PFSK-1 (cell line): ENCODE data around the gene RASL10B.

Experiments used
- FOXP2 ChIP-seq: optimal IDR thresholded peaks from 2 replicates; pipeline ENCODE3; 2011; ENCODE audit warnings: borderline replicate concordance, control low read depth, inconsistent platforms; ENCODE audit not compliant: insufficient read depth; ENCODE audit errors: extremely low read length, extremely low read depth
- POLR2AphosphoS5 ChIP-seq: IDR thresholded peaks from 2 replicates; pipeline ENCODE4 v1.6.1; 2012; ENCODE audit warnings: low read depth, mild to moderate bottlenecking, control low read depth, low read length, moderate library complexity
- SIN3A ChIP-seq: IDR thresholded peaks from 2 replicates; pipeline ENCODE4 v1.6.1; 2012; ENCODE audit warnings: mild to moderate bottlenecking, low read length, moderate library complexity, borderline replicate concordance; ENCODE audit not compliant: insufficient read depth
- TAF1 ChIP-seq: IDR thresholded peaks from 2 replicates; pipeline ENCODE4 v1.6.1; 2012; ENCODE audit warnings: low read length, control low read depth, borderline replicate concordance; ENCODE audit not compliant: insufficient read depth
- TF ChIP-seq, protein P1 (sequence below), 2 experiments: IDR thresholded peaks; 2 replicates each; pipeline versions ENCODE4 v1.6.1 to v1.8.0; 2011 to 2012; ENCODE audit warnings: low read depth in 2 of 2, low read length in 2 of 2, control low read depth in 1 of 2, inconsistent platforms in 1 of 2, mild to moderate bottlenecking in 1 of 2, moderate library complexity in 1 of 2; ENCODE audit not compliant: insufficient read depth in 1 of 2

The RASL10B gene

GRCh38 chr17:35729405-35729833 is 2.0 kb upstream of the RASL10B start:
- TF ChIP-seq TAF1 (no peak), SIN3A (no peak), FOXP2 (no peak), POLR2AphosphoS5 (no peak)
- TF ChIP-seq, protein P1, sequence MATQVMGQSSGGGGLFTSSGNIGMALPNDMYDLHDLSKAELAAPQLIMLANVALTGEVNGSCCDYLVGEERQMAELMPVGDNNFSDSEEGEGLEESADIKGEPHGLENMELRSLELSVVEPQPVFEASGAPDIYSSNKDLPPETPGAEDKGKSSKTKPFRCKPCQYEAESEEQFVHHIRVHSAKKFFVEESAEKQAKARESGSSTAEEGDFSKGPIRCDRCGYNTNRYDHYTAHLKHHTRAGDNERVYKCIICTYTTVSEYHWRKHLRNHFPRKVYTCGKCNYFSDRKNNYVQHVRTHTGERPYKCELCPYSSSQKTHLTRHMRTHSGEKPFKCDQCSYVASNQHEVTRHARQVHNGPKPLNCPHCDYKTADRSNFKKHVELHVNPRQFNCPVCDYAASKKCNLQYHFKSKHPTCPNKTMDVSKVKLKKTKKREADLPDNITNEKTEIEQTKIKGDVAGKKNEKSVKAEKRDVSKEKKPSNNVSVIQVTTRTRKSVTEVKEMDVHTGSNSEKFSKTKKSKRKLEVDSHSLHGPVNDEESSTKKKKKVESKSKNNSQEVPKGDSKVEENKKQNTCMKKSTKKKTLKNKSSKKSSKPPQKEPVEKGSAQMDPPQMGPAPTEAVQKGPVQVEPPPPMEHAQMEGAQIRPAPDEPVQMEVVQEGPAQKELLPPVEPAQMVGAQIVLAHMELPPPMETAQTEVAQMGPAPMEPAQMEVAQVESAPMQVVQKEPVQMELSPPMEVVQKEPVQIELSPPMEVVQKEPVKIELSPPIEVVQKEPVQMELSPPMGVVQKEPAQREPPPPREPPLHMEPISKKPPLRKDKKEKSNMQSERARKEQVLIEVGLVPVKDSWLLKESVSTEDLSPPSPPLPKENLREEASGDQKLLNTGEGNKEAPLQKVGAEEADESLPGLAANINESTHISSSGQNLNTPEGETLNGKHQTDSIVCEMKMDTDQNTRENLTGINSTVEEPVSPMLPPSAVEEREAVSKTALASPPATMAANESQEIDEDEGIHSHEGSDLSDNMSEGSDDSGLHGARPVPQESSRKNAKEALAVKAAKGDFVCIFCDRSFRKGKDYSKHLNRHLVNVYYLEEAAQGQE (IDR thresholded peaks at IDR 0.05; ENCODE audit: insufficient read depth in 1 of 2, low read depth in 2 of 2, low read length in 2 of 2): no peak

GRCh38 chr17:35730400-35731005 is 936 bp upstream of the RASL10B start:
- TF ChIP-seq, protein P1 (IDR thresholded peaks at IDR 0.05; ENCODE audit: insufficient read depth in 1 of 2, low read depth in 2 of 2, low read length in 2 of 2): no peak
- TF ChIP-seq SIN3A (no peak), POLR2AphosphoS5 (no peak), FOXP2 (no peak), TAF1 (no peak)

DNA sequence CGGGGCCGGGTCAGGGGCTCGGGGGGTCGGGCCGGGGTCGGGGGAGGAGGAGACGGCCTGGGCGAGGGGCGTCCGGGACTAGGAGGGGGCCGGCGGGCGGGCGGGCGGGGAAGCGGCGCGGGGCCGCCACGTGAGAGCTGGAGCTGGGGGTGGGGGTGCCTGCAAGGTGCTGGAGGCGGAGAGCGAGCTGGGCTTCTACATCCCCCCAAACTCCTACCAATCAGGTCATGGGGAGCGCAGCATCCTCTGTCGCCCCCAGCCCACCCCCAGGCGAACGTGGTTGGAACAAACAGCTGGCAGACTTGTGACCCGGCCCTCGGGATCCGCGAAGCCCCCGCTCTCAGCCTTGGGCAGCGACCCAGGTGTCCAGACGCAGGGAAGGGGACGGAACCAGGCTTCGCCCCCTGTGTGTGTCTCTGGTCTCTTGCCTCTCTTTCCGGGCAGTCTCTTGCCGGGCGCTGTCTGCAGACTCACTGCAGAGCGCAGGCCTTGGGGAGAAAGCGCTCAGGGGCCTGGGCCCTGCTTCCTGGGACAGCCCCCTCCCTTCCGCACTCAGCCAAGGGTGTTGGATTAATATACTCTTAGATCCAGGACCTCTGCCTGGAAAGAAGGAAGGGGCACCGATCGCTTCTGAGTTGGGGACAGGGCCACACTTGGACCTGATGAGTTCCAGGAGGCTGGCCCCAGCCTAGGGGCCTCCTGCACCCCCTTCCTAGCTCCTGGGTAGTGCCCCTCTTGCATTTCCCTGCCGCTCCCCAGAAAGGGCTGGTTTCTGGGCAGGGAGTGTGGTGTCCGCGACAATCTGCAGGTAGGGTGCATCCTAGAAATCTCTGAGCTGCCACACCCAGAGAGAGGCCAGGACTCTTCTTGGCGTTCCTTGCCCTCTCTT is 722 bp downstream of the RASL10B start:
- no peak for TF ChIP-seq FOXP2
- TF ChIP-seq SIN3A: no peak
- TF ChIP-seq POLR2AphosphoS5: no peak
- TF ChIP-seq, protein P1 (IDR thresholded peaks at IDR 0.05; ENCODE audit: insufficient read depth in 1 of 2, low read depth in 2 of 2, low read length in 2 of 2): no peak
- no peak for TF ChIP-seq TAF1

DNA sequence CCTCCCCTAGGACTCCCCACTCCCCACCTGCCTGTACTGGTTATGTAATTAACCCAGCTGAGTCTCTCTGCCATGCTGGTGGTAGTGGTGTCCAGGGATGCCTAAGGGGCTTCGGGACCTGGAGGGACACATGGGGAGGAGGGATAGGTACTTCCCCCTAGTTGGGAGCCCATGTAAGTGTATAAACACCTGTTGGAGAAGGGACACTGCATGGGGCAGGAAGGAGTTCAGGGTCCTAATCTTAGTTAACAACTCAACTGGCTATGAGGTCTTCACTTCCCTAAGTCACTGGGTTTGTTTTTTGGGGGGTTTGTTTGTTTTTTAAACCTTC is 1.3 kb downstream of the RASL10B start:
- TF ChIP-seq POLR2AphosphoS5 (no peak), FOXP2 (no peak), SIN3A (no peak), TAF1 (no peak)
- TF ChIP-seq, protein P1 (IDR thresholded peaks at IDR 0.05; ENCODE audit: insufficient read depth in 1 of 2, low read depth in 2 of 2, low read length in 2 of 2): no peak
